GM21515 (cell line): ENCODE results near the gene RBM4B.

Experiments
- ATAC-seq: cut with Tn5 transposase; IDR thresholded peaks from one replicate; pipeline ENCODE4 v1.9.1; 2021; ENCODE audit not compliant: unreplicated experiment

The RBM4B gene

GRCh38 chr11:66616379-66617154 lies 61.1 kb downstream of the RBM4B start, which contains the start of gene RBM14:
TSS of gene RBM14 (plus strand) at chr11:66616630. CDS start at chr11:66616721, 91 bp downstream.
- ATAC-seq: peak; percentile 86
